TTC549 (cell line): ENCODE measurements around the gene GSAP.
"Not testable (repeated sequence)": the region's sequence is repeated elsewhere in the genome, so short reads cannot be mapped to it uniquely, and the experiment has no call there.

Experiments used
- FAIRE-seq: peaks from 2 replicates; lab custom pipeline; 2012; peaks lifted over from hg19 to GRCh38; lab: Jason Lieb, UNC

The GSAP gene, protein sequence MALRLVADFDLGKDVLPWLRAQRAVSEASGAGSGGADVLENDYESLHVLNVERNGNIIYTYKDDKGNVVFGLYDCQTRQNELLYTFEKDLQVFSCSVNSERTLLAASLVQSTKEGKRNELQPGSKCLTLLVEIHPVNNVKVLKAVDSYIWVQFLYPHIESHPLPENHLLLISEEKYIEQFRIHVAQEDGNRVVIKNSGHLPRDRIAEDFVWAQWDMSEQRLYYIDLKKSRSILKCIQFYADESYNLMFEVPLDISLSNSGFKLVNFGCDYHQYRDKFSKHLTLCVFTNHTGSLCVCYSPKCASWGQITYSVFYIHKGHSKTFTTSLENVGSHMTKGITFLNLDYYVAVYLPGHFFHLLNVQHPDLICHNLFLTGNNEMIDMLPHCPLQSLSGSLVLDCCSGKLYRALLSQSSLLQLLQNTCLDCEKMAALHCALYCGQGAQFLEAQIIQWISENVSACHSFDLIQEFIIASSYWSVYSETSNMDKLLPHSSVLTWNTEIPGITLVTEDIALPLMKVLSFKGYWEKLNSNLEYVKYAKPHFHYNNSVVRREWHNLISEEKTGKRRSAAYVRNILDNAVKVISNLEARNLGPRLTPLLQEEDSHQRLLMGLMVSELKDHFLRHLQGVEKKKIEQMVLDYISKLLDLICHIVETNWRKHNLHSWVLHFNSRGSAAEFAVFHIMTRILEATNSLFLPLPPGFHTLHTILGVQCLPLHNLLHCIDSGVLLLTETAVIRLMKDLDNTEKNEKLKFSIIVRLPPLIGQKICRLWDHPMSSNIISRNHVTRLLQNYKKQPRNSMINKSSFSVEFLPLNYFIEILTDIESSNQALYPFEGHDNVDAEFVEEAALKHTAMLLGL

DNA sequence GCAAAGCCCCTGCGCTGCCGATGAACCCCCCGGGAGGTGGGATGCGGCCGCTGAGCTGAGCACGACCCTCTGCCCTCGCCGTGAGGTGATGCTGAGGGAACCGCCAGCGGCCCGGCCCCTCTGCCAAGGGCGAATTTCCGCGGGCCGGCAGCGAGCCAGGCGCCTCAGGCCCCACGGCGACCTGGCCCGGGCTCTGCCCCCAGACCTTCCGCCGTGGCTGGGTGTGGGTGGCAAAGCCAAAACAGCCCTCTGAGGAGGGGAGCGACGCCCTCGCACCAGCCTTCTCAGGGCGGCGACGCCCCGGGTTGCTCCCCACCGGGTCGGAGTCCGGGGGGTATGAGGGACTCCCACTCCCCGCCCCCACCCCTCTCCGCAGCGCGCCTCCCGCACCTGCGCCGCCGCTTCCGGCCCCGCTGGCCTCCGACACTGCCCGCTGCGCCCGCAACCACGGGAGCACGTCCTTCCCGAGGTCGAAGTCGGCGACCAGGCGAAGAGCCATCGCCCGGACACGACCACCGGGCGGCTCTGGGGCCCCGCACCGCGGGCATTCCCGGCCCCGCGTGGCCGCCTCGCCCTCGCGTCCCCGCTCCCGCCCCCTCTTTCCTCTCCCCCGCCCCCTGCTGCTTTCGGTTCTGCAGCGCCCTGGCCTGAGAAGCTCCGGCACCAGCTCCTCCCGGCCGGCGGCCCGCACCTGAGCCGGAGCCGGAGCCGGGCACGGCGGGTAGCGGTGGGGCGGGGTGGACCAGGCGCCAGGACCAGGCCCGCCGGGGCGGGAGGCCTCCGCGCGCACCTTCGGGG, at the start of gene GSAP:
GSAP (minus strand) TSS at position 527 of the 798 bp plus-strand sequence; CDS start at position 499, 28 bp downstream.
- FAIRE-seq, result no peak

DNA sequence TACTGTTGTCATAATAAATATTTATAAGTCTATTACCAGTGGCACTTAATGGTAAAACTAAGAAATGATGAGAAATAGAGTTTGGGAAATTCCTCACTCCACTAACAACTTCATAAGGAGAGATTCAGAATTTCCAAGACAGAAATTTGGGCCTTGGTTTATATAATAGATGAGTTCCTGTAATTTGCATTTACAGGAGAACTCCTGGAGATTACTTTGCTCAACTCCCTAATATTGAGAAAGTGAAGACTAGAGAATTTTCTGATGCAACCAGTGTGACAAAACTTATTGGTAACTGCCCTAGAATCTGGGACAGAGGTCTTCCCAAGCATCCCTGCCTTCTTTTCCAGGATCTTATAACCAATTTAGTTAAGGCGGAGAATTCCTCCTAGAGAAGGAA, 49.1 kb upstream of the GSAP start:
- no peak for FAIRE-seq

DNA sequence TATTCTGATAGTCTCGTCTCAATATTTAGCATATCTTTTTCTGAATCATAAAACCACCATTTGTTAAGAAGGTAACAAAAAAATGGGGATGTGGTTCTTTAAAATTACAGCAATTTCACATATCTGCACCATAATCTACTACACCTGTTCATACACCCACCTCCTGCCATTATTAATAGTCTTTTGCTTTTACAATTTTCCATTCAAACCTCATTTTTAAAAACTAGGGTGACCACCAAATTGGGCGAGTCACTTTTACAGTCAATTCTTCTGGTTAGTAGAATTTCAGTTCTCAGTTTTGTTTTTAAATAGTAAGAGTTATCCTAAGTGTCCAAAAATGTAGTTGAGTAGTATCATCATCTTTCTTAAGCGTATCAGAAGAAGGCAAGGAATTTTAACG, 48.4 kb upstream of the GSAP start:
- FAIRE-seq, result no peak

DNA sequence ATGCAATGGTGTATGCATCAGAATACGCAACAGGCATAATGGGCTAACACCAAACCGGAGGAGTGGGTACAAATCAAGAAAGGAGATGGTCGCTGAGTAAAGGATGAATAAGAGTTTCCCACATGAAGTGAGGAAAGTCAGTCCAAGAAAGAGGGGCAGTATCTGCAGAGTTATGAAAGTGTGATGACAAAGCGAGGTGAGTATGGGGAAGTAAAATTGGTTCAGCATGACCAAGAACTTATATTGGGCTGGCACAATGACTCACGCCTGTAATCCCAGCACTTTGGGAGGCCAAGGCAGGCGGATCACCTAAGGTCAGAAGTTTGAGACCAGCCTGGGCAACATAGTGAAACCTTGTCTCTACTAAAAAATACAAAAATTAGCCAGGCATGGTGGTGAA, 47.5 kb upstream of the GSAP start:
- FAIRE-seq, result not testable (repeated sequence)

DNA sequence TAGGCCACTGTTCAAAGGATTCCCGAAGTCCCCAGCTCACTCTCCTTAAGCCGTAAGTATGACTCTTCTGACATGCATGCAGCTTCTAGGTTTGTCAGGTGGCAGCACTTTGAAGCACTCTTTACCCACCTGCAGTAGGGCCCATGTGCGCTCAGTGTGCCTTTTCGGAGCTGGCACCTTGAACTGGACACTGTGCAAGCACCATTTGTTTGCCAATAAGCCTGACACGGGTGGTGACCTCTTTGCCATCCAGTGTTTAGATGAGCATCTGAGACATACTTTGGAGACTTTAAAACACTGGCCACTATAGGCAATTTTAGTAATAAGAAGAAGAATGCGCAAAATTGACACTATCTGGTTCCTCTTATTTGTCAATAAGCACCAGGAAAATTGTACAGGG, 45.7 kb upstream of the GSAP start:
- no peak for FAIRE-seq

DNA sequence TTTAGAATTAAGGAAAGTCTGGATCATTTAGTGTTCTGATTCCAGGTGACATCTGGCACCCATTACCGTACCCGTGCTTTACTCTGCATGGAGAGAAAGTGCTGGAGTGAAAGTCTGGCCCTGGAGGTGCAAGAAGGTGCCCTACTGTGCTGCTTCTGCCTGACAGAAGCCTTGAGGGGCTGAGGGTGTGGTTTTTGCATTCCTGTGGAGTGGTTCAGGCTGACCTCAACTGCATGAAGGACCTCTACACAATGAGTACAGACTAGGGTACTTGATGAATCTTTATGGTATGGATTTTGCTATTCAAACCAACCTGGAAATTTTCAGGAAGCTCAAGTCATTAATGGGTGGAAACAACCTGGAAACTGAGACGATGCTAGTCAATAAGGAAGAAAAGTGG, 45.1 kb upstream of the GSAP start:
- FAIRE-seq, result no peak

DNA sequence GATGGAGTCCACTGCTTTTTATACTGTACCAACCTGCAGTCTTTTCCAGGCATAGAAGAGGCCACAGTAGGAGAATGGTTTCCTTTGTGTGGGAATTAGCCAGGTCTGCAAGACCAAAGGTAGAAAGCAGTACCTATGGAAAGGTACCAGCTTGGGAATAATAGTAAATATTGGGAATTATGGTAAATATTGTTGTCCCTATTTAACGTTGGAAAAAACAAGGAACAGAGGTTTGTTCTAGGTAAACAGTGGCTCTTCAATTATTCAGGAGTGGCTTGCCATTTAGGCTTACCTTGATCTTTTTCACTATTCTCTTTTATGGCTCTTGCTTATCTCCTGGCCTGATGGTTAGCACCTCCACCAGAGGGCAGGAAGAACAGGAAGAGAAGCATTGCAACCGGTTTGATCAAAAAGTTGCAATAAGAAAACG, 43.9 kb upstream of the GSAP start:
- FAIRE-seq, result no peak

DNA sequence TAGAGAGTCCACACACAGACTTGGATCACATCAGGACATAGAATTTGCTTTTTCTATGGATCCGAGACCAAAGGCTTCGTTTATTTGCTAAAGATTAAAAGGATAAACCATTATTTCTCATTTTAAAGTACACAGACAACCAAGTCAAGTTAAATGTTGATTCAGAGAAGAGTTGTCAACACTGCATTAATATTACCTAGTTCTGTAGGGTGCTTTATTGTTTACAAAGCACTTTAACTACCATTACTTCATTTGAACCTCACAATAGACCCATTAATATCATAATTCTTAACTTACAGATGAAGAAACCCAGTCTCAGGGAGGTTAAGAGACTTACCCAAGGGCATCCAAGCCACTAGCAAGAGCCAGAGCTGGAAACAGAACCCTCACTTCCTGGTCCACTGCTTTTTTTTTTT, 43.2 kb upstream of the GSAP start:
- FAIRE-seq, result no peak

DNA sequence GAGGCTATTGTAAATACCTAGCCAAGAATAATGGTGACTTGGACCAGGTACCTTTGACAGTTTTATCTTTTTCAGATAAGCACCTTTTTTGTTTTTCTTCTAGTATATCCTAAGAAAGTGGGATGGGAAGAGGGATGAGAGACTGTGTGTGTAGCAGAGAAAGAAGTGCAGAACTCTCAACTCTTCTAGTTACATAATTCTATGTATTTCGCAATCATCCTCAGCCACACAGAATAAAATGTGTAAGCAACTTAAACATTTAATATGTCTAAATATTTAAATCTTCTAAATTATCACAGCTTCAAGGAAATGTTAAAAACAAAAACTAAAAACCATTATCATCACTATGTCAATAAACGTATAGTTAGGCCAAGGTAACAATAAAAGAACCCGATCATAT, 42.6 kb upstream of the GSAP start:
- FAIRE-seq, result no peak

DNA sequence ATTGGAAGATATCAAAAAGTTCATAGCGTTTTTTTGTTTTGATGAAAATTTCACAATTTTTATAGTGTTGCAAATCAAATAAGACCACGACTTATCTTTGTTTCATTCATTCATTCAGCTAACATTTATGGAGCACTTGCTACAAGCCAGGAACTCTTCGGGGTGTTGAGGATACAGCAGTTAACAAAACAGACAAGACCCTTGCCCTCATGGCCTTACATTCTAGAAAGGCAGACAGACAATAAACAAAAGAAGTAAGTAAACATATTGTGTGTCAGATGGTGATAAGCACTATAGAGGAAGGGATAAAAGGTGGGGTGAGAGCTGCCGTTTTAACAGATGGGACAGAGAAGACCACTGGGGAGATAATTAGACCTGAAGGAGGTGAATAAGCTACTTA, 41.6 kb upstream of the GSAP start:
- FAIRE-seq, result no peak

DNA sequence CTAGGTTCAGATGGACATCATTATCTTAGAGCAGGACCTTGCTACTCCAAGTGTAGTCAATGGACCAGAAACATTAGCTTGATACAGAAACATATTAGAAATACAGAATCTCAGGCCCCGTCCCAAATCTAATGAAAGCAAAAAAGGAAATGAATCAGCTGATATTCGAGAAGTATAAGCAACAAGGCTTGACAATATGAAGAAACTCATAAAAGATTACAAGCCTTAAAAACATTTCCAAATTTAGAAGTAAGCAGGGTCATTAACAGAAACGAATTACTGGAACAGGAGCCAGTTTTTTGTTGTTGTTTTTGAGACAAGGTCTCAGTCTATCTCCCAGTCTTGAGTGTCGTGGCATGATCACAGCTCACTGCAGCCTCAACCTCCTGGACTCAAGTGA, 40.5 kb upstream of the GSAP start:
- FAIRE-seq, result no peak

DNA sequence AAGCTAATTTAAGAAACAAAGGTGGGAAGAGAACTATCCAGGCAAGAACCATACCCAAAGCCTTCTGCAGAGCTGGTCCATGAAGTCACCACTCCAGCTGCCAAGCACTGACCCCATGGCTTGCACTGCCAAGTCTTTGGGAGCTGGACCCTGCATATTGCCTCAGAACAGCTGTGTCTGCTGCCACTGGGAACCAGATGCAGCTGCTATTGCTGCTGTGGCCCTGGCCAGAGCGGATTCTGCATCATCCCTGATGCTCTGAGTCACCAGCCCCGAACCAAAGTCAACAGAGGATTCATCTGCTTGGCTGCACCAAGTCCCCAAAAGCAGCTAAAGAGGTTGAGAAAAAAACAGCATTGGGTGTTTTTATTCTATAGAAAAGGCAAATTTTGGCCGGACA, 39.2 kb upstream of the GSAP start:
- no peak for FAIRE-seq

DNA sequence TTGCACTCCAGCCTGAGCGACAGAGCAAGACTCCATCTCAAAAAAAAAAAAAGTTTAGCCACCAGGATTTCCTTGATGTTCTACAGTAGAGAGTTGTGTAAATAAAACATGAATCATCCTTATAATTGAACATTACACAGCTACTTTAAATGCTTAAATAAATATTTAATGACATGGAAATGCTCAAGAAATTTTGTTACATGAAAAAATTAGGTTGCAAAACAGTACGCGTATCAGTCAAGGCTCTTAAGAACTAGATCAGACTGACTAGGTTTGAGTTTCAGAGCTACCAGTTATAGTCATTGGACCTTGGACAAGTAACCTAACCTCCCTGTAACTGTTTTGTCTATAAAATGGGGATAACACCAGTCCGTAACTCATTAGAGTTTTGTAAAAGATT, 38.7 kb upstream of the GSAP start:
- no peak for FAIRE-seq

DNA sequence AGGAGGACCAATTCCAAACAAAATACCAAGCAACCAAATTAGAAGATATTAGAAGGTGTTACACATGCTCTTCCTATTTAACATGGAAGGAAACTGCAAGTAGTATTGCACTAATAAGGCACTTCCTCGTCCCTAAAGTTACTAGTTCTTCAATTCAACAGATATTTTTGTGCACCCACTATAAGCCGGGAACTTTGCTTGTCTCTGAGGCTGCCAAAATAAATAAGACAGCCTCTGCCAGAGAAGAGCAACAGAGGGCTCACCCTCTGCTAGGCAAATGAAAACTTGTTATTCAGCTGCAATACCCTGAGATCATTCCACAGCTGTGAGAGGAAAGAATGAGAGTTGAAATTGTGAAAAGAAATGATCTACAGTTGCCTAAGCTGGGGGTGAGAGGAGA, 37.4 kb upstream of the GSAP start:
- no peak for FAIRE-seq

DNA sequence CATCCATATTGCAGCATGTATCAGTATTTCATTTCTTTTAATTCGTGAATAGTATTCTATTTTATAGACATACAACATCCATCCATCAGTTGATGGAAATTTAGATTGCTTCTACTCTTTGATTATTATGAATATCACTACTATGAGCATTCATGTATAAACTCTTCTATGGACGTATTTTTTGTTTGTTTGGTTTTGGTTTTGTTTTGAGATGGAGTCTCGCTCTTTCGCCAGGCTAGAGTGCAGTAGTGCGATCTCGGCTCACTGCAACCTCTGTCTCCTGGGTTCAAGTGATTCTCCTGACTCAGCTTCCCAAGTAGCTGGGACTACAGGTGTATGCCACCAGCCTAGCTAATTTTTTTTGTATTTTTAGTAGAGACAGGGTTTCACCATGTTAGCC, 35.8 kb upstream of the GSAP start:
- not testable (repeated sequence) for FAIRE-seq

DNA sequence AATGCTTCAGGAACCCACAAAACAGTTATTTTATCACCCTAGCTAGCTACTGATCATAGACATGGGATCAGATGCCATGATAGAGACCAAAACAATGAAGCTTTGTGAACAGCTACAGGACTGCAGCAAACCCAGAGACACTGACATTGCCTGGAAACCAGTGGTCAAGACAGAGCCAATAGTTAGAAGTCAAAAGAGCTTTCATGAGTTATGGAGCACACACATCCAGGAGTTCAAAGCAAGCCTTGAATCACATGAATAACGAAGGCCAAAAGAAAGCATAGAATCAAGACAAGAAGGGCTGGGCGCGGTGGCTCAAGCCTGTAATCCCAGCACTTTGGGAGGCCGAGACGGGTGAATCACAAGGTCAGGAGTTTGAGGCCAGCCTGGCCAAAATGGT, 34.5 kb upstream of the GSAP start:
- FAIRE-seq, result no peak

DNA sequence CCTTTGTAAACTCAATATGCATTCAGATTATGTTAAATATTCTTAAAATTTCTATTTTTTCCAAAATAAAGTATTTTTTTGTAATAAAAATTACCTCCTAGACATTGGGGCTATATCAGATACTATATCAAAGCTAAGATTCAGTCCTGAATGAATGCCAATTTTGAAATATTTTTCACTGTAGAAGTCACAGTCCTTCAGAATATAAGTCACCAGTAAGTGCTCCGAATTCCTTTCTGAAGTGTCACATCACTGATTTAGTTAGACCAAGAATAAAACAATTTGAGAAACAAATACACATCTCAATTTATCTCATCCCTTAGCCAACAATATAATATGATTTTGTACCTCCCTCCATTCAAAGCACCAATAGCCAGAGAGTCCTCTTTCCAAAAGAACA, 33.9 kb upstream of the GSAP start:
- no peak for FAIRE-seq

DNA sequence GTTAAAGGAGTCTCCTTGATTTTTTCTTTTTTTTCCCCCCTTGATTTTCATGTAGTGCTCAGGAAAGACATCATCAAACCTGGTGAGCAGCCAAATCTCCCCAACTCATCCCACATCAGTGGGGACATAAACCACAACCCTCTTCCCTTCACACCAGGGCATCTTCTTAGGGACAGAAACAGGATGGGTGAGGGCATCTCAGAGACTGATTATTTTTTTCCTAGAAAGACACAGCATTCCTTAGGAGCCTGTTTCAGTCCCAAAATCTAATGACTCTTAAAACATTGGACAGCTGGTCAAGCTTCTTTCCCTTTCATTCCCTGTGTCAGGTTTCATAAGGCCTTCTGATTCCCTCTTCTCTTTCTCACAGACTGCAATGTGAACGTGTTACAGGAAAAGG, 31.5 kb upstream of the GSAP start:
- no peak for FAIRE-seq

DNA sequence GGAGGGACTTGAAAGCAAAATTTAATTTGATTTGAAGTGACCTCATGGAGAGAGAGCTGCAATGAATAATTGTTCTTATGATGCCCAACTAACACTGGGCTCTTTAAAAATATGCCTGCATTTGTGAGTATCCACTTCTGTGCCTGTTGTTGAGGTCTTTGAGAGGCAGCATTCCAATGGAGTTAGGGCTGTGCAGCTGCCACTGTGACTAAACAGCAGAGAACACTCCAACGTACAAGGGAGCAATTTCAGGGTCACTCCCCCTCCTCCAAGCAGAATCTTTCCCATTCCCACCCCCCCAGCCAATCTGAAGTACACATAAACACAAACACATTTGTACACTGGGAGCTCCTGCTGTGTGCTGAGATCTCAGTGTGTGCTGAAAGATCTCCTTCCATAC, 28.0 kb upstream of the GSAP start:
- no peak for FAIRE-seq

DNA sequence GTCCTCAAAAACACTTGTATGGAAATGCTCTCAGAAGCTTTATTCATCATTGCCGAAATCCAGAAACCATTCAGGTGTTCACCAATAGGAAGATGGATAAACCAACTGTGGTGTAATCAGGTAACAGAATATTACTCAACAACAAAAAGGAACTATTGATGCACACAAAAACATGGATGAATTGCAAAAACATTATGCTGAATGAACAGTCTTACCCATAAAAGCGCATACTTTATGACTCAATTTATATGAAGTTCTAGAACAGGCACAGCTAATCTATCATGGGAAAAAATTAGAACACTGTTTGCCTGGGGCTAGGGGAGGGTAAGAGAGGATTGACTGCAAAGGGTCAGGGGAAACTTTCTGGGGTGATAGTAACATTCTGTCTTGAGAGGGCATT, 26.9 kb upstream of the GSAP start:
- FAIRE-seq, result no peak

DNA sequence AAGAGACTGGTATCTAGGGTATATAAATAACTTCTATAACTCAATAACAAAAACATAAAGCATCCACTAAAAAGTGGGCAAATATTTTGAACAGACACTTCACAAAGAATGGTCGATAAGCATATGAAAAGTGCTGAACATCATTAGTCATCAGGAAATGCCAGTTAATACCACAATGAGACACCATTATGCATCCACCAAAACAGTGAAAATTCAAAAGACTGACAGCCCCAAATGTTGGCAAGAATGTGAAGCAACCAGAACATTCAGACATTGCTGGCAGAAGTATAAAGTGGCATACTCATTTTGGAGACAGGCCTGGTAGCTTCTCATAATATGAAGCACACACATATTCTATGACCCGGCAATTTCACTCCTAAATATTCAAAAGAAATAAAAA, 26.5 kb upstream of the GSAP start:
- FAIRE-seq, result no peak

DNA sequence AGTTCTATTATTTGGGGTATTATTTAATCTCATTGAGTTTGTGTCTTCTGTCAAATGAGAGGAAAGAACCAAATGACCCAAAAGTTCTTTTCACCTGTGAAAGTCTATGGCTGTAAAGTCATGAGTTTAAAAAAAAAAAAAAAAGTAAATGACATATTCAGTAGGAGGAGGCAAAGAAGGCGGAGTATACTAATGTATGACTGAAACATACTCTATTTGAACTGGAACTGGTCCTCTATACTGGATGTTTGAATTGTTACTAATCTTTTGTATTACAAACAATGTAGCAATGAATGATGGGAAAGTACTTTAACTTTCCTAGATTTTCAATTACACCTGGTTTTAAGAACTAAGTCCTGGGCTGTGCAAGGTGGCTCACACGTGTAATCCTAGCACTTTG, 24.9 kb upstream of the GSAP start:
- FAIRE-seq, result no peak

DNA sequence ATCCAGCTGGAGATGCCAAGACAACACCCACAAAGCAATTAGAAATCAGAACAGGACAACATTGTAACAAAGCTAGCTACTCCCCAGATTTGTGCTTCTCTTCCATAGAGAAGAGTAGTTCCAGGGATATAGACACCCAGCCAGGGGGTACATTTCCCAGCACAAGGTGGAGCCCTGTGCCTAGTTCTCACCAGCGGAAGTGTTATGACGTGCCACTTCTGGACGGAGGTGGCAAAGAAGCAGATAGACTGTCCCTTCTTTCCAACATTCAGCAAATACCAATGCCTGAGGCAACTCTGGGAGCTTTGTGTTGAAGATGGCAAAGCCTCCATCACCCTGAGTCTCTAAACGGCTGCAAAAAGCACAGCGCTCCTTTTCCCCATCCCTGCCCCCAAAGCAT, 23.4 kb upstream of the GSAP start:
- no peak for FAIRE-seq
